NCI-H2029 (cell line): ENCODE data around the gene SMCO2.

Experiments used
- DNase-seq: peaks from one replicate; lab custom pipeline; 2025; lab: John Stamatoyannopoulos, UW

SMCO2 gene

DNA sequence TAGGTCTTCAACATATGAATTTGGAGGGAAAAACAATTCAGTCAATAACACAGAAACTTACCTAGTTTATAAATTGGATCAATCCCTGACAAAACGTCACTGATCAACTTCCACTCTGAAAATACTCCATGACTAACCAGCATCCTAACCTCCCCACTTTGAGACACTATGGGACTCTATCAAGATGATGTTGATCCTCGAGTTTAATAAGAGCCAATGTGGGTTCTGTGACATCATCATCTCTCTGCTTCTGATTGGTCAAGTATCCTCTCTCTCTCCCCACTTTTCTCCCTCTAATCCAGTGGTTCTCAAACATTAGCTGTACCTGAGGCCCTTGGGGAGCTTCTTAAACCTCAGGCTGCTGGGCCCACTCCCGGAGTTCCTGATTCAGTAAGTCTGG lies at the start of gene SMCO2:
TSS of gene SMCO2 (plus strand) at position 301 of the 400 bp plus-strand sequence. CDS start 23,896 bp downstream, outside the sequence.
- DNase-seq = no peak

DNA sequence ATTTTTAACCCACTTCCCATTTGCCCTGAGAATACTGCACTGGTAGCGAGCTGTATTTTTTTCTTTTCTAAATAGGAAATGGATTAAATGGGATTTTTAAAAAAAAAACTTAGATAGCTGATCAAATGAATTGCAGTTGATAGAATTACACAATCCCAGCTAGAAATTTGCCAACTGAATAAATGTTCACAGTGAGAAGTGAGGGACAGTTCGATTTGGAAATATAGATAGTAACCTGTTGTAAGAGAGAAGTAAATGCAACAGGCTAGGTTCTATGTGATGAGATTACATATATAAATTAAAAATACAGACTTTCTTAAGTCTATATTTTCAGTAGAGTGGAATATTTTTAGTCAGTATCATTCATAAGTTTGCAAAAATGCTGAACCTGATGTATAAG lies 48.1 kb upstream of the SMCO2 start:
- no peak for DNase-seq

DNA sequence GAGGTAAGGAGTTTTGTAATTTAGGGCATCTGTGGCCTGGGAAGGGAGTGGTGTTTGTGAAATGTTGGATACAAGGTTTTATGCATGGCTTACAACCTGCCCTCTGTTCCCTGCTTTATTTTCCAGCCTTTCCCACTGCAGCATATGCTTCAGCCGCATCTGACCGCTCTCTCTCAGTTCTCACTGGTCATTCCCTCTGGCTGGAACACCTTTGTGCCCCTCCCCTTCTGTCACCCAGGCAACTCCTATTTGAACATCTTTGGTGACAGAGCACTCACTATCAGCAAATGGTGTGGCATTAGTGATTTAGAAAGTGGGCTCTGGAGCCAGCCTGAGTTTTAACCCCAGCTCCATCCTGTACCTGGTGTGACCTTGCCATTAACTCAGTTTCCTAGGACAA lies 47.5 kb upstream of the SMCO2 start:
- no peak for DNase-seq

DNA sequence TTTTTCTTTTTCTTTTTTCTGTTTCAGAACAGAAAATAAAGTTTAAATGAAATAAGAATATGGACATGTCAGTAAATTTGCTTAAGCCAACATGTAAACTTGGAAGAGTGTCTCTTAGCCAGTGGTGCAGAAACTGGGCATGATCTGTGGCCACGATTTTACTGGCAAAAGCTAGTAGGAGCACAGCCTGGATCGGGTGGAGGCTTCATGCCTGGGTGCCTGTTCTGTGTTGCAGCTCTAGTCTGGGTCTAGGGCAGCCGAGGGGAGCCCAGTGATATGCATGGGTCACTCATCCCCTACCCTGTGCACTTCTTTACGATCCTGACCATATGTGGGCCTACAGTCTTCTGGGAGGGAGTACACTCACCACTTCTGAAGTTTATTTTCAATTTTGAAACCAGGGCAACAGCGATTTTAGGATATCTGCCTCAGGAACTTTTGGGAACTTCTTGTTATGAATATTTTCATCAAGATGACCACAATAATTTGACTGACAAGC lies 45.6 kb upstream of the SMCO2 start:
- DNase-seq = no peak

DNA sequence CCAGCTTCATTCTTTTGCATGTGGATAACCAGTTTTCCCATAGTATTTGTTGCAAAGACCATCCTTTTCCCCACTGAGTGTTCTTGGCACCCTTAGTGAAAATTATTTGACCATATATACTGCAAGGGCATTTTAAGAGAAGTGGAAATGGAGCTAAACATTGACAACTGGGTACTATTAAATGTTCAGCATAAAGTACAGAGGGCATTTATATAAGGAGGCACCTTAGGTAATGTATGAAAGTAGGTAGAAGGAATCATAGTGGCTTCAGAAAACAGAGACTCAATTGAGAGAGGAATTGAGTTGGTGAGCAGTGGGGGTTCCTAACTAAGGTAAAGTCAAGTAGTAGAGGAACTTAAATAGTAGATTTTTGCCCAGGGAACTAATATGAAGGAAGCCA lies 34.5 kb upstream of the SMCO2 start:
- DNase-seq = no peak

DNA sequence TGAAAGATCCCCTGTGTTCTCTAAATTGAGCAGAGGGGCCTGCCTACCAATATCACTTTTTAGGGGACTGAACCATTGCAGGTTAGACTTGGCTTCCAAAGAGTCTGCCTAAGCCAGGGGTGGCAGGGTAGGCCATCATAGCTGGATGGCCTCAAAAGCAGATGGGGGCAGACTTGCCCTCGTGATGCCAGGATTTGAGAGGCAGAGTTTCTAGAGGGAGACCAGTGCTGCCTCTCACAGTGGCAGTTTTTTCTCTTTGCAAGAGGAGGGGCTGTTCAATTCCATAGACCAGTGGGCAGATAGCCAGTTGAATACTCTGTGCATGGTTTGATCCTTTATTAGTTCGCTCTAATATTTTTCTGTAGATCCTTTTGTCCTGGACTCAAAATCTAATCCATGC lies 23.8 kb upstream of the SMCO2 start:
- no peak for DNase-seq

DNA sequence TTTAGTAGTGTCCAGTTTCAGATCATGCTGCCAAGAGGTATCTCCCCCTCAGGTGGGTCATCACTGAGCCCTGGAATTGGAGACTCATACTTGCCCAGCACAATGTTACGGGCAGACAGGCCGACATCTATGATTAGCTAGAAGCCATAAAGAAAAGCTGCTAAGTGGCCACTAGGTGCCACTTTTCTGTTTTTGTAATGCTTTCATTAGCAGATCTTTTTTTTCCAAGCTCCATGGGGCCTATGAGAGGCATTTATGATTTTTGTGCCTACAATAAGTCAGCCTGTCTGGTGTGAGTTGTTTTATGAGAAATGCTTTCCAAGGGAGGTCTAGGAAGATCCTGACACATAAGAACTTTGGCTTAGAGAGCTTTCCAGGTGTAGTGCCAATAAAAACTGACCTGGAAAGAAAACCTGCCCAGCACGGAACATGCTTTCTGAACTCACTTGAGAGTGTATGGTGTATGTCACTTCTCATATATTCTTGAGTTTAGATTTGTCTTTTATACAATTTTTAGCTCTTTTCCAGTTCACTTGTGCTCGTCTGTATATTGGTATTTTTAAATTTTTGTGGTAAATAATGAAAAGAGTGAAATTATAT lies 21.8 kb upstream of the SMCO2 start:
- no peak for DNase-seq

DNA sequence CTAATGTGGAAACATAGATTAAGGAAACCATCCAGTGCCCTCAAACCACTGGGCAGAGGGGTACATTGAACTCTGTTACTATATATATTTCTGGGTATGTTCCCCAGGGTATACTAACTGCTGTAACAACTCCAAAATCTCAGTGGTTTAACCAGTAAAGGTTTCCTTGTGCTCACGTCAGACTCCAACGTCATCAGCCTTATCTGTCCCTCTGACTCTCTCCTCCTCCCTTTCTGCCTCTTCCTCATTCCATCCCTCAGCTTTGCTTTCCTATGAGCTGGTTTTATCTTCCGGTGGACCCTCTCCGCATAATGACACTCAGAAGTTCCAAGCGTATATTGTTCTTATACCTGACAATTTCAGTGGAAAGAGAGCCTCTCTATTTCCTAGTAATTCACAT lies 21.2 kb upstream of the SMCO2 start:
- DNase-seq = no peak

DNA sequence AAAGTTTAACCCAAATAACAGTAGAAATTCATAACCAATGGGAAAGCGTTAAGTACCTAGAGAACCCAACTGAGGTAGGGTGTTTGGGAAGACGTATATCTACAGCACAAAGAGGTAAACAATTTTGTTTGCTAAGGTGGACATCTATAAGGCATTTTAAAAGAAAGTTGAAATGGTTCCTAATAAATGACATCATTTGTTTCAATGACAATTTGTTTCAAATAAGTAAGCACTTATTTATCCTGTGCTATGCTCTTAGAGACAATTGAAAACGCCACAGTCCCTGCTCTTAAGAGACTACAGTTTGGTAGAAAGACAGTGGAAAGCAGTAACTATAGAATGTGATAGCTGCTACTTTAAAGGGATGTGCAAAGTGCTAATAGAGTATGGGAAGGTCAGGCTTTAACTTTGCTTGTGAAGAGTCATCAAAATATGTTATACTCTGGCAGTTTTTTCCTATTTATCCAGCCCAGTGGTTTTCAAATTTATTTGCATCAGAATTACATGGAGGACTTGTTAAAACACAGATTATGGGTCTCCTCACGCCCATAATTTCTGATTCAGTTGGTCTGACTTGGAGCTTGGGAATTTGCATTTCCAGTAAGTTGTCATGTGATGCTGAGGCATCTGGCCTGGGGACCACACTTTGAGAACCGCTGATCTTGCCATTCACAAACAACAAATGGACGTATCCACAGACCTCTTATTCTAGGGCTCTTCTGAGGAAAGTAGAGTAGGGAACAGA lies 19.6 kb upstream of the SMCO2 start:
- no peak for DNase-seq

DNA sequence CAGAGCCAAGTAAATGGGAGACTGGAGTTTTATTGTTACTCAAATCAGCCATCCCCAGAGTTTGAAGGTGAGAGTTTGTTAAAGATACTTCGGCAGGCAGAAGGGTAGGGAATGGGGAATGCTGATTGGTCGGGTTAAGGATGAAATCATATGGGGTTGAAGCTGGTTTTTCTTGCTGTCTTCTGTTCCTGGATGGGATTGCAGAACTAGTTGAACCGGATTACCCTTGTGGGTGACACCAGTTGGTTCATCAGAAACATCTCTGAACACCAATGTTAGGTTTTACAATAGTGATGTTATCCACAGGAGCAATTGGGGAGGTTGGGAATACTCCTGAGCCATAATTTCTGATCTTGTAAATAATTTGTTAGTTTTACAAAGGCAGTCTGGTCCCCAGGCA lies 18.7 kb upstream of the SMCO2 start:
- DNase-seq = no peak

DNA sequence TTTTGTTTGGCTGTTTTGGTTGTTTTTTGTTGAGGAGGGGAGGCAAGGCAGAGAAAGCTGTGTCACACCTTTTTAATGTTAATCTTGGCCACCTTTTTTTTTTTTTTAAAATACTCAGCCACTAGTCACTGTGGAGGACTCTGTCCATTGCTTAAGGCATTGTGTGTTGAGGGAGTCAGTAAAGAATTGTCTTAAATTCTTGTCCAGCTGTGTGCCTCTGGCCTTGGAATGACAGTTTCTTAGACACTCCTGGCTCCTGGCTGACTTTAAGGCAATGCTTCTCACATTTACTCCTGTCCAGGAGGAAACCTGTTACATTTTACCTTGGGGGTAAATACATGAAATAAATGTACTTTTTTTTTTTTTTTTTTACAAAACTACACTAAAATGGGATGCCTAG lies 18.1 kb upstream of the SMCO2 start:
- DNase-seq = no peak

DNA sequence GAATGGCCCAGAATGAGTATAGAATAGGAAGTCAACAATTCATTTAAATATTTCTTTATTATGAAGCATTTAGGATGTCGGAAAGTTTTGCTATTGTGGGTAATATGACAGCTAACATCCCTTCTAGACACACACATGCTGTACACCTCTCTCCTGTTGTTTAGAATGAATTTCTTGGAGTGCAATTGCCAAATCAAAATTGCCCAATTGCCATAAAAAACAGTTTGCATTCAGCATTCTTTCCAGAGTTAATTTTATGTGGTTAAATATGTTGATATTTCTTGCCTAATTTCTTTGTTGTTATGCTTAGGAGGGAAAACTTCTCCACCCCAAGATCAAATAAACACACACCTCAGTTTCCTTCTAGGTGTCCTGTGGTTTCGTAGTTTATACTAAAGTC lies 16.9 kb upstream of the SMCO2 start:
- DNase-seq = no peak

DNA sequence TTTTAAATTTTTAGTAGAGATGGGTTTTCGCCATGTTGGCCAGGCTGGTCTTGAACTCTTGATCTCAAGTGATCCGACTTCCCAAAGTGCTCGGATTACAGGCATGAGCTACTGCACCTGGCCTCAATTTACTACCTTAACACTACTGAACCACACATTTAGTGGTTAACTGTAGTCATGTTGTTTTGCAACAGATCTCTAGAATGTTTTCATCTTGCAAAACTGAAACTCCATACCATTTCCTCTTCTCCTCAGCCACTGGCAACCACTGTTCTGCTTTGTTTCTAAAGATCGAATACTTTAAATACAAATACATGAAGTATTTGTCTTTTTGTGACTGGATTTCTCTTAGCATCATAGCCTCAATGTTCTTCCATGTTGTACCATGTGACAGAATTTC lies 15.4 kb upstream of the SMCO2 start:
- no peak for DNase-seq

DNA sequence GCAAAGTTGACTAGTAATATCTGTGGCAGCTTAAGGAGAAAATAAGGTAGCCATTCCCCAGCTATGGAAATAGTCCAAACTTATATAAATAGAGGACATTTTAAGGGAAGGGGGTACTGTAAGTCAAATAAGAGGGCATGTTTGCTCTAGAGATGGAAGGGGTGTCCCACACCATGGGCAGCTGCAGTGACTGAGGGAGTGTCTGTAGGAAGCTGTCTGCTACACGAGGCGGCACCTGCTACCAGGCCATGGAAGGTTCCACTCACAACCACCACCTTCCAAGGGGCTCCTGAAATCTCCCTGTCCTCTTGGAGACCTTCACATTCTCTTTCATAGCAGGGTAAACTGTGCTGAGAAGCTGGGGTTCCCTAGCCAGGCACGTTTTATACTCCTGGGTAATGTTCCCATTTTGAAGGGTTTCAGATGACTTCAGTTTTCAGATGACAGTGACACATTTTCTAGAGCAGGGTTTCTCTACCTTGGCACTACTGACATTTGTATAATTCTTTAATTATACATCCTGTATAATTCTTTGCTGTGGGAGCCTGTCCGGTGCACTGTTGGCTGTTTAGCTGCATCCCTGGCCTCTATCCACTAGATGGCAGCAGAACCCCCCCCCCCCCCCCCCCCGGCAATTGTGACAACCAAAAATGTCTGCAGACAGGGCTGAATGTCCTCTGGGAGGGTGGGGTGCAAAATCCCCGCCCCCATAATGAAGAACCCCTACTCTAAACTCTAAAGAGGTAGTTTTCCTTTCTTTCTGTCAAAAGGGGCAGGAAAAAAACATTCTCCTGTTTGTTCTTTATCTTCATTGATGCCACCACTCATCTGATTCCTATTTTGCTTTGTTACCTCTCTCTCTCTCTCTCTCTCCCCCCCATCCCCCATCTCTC lies 11.6 kb upstream of the SMCO2 start:
- DNase-seq = no peak

DNA sequence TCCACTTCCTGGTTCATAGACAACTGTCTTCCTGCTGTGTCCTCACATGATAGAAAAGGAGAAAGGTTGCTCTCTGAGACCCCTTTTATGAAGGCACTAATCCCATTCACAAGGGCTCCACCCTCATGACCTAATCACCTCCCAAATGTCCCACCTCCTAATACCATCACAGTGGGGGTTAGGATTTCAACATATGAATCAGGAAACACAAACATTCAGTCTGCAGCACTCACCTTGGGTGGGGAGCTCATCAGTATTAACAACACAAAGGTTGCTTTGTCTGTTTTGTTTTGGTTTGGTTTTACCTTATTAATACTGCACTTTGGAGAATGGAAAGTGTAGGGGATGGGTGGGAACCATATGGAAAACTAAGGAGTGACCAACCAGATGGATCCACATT lies 10.5 kb upstream of the SMCO2 start:
- no peak for DNase-seq

DNA sequence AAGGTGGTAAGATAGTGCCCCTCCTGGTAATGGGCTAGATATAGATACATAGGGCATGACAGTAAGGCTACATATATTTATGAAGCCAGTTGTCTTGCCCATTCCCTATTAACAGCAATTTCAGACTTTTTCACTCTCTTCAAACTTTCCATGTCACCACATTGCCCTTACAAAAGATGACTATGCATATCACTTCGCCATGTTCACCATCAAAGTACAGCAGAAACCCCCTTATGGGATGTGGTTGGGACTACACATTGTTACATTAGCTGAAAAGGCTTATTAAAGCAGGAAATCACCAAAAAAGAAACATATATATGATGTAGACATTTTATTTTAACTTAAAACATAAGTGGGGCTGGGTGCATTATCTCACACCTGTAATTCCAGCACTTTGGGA lies 9.8 kb upstream of the SMCO2 start:
- DNase-seq = no peak

DNA sequence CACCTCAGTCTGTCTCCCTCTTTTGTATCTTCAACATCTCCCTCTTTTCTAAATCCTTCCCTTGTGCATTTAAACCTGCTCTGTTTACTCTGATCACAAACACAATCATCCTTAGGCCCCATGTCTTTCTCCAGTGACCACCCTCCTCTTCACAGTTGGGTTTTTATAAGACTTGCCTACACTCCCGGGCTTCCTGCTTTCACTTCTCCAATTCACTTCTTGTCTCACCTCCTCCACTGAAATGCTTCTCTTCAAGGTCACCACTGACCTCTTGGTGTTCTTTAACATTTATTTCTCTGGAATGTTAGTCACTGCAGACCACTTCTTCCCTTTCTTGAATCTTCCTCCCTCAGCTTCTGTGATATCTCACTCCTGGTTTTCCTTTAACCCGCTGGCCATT lies 8.7 kb upstream of the SMCO2 start:
- DNase-seq = no peak

DNA sequence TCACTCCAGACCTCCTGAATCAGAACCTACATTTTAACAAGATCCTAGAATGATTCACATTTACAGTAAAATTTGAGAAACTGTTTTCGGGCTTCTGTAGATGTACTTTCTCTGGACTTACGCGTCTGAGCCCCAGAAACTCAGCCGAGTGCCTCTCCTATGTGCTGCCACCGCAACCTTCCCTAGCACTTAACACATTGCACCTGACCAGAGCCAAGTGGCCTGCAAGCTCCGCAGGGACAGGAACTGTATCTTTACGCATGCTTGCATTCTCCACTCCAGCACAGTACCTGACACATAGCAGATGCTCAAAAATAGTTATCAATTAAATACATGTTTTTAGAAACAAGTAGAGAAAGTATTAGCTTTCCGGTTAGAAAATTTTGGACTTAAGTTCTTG lies 1.2 kb downstream of the SMCO2 start:
- no peak for DNase-seq

DNA sequence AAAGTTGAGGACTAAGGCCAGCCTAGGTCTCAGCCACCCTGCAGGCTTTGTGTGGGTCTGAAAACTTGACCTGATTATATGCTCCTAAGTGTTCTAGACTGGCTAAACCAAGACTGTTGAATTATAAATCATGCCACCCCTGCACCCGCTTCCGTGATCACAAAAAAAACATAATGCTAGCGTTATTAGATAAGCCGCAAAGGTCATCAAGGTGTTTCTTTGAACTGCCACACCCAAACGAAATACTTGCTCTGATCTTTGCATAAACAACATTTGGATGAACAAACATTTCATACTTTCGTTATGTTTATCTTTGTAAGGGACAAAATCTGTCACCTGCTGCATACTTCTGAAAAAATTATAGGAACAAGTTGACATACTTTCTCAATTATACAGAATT lies 2.5 kb downstream of the SMCO2 start:
- no peak for DNase-seq

DNA sequence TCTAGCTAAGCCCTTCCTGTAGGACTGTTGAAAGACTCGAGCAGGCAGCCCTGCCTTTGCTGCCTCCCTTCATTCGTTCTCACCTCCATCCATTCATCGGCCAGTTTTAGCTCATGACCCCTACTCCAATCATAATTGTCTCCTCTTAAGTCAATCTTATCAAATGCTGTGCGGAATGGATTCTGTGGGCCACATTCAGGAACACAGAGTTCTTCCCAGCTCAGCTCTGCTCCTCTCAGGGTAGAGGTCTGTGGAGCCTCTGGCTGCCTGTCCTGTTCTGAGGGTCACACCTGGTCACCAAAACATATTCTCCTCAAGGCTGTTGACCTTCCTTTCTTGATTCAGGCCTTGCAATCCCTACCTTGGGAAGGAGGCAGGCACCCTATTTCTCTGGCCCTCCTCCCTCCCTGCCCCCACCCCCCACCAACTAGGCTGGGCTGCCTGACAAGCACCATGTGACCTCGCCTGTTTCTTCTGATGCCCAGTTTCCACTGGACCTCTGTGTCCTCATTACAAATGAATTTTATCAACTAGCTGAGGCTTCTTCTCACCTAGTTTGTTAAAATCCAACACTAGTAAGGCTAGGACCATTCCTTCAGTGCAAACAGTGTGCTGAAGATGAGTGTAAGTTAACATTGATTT lies 3.5 kb downstream of the SMCO2 start:
- DNase-seq = no peak

DNA sequence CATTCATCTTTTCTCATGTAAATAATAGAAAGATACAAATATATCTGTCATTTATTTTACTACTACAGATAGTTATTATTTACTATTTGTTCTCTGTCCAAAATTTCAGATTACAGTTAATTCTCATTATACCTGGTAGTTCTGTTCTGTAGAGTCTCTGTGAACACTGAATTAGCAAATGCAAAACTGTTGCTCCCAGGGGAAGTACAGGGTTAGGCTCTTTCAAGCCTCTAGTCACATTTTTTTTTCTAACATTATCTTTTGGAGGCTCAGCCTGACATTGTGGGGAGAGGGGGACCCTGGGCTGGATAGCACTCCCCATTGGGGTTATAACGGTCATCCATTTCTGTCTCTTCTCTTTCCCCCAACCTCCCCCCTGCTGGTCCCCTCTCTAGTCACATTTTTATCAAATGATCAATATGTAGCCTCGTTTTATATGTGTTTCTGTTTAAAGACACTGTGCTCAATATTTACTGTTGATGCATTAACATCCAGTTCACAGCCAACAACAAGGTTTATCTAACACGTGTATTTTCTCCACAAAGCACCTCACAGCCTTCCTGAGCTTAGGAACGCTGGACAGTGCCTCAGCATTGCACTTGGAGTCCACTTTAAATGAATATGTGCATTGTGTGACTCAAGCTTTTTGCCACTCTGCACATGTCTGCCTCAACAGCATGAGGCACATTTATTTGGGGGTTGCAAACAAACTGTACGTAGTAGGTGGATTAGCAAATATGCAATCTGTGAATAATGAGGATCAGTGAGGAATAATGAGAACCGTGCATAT lies 4.7 kb downstream of the SMCO2 start:
- no peak for DNase-seq

DNA sequence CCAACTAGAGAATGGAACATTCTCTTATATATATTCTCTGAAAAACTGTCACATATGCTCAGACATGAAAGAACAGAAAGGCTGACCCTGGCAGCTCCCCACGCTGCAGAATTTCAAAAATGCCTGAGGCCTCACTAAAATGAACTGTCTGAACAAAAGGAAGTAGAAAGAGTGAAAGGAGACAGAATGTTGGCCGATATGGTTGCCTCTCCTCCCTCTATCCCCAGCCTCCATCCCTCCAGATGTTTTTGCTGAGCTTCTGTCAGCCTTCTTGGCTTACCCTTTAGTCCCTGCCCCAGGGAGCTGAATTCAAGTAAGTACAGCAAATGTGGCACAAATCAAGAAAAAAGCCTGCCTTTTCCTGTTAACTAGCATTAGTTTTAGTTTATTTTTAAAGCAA lies 6.9 kb downstream of the SMCO2 start:
- no peak for DNase-seq
